Liver (tissue), 10 donors: ENCODE data around the gene EEF1G. TPM values are rescaled to one million over a fixed set of nuclear protein-coding genes. Genes with fewer than 3 reads are reported as not detected.

ENCODE experiments used
- DNase-seq: peaks from one replicate; pipeline ENCODE4 v3.0.0-alpha.2; 2017; ENCODE audit warnings: low spot score
- H3K27ac ChIP-seq, 2 donors: one replicate each; pipeline ENCODE4 v1.7.0; 2013; ENCODE audit warnings: inconsistent platforms in 2 of 2, low read length in 2 of 2, control low read depth in 1 of 2, low read depth in 1 of 2, mild to moderate bottlenecking in 1 of 2
- H3K27me3 ChIP-seq, 4 donors: one replicate each; pipeline versions ENCODE4 v1.6.1 to v1.7.0; 2013; ENCODE audit warnings: low read length in 3 of 4, inconsistent platforms in 1 of 4, mild to moderate bottlenecking in 1 of 4, moderate library complexity in 1 of 4; ENCODE audit not compliant: control insufficient read depth in 4 of 4, insufficient read depth in 4 of 4
- H3K36me3 ChIP-seq, 4 donors: one replicate each; pipeline versions ENCODE4 v1.6.1 to v1.7.0; 2013; ENCODE audit warnings: low read length in 3 of 4, mild to moderate bottlenecking in 3 of 4, low read depth in 1 of 4, moderate library complexity in 1 of 4; ENCODE audit not compliant: control insufficient read depth in 4 of 4, insufficient read depth in 3 of 4
- H3K4me1 ChIP-seq, 4 donors: one replicate each; pipeline versions ENCODE4 v1.6.1 to v1.7.0; 2013; ENCODE audit warnings: low read length in 3 of 4, mild to moderate bottlenecking in 3 of 4, moderate library complexity in 1 of 4; ENCODE audit not compliant: control insufficient read depth in 4 of 4, insufficient read depth in 4 of 4
- H3K4me3 ChIP-seq, 3 donors: one replicate each; pipeline versions ENCODE4 v1.6.1 to v1.7.0; 2013; ENCODE audit warnings: low read length in 3 of 3, control low read depth in 1 of 3, low read depth in 1 of 3, mild to moderate bottlenecking in 1 of 3
- H3K9ac ChIP-seq, 2 donors: one replicate each; pipeline ENCODE4 v1.7.0; 2013; ENCODE audit warnings: low read length in 2 of 2, mild to moderate bottlenecking in 2 of 2, moderate library complexity in 2 of 2, control low read depth in 1 of 2, low read depth in 1 of 2
- H3K9me3 ChIP-seq, 4 donors: one replicate each; pipeline versions ENCODE4 v1.6.1 to v1.7.0; 2013; ENCODE audit warnings: low read length in 3 of 4; ENCODE audit not compliant: control insufficient read depth in 4 of 4
- GABPA ChIP-seq, 2 donors: IDR thresholded peaks in 1 of 2; conservative IDR thresholded peaks in 1 of 2; 2 replicates each; pipeline ENCODE4 v1.6.1; 2016; ENCODE audit warnings: antibody characterized with exemption in 2 of 2, mild to moderate bottlenecking in 1 of 2, moderate library complexity in 1 of 2
- HNF4A ChIP-seq, 2 donors: conservative IDR thresholded peaks; 2 replicates each; pipeline ENCODE4 v1.6.1; 2016; ENCODE audit warnings: antibody characterized with exemption in 2 of 2, mild to moderate bottlenecking in 2 of 2
- HNF4G ChIP-seq: IDR thresholded peaks from 2 replicates; pipeline ENCODE4 v1.6.1; 2016; ENCODE audit warnings: antibody characterized with exemption
- MAX ChIP-seq: IDR thresholded peaks from 2 replicates; pipeline ENCODE4 v1.6.1; 2016; ENCODE audit warnings: antibody characterized with exemption
- RAD21 ChIP-seq, 2 donors: IDR thresholded peaks; 2 replicates each; pipeline ENCODE4 v1.6.1; 2016; ENCODE audit warnings: antibody characterized with exemption in 2 of 2, mild to moderate bottlenecking in 2 of 2
- REST ChIP-seq: IDR thresholded peaks from 2 replicates; pipeline ENCODE4 v1.6.1; 2016; ENCODE audit warnings: antibody characterized with exemption, mild to moderate bottlenecking
- RXRA ChIP-seq, 2 donors: IDR thresholded peaks; 2 replicates each; pipeline ENCODE4 v1.6.1; 2017 to 2018; ENCODE audit warnings: antibody characterized with exemption in 2 of 2, mild to moderate bottlenecking in 1 of 2
- SP1 ChIP-seq: IDR thresholded peaks from 2 replicates; pipeline ENCODE4 v1.6.1; 2018; ENCODE audit warnings: antibody characterized with exemption, mild to moderate bottlenecking
- TAF1 ChIP-seq: conservative IDR thresholded peaks from 2 replicates; pipeline ENCODE4 v1.6.1; 2016; ENCODE audit warnings: antibody characterized with exemption, mild to moderate bottlenecking
- YY1 ChIP-seq: IDR thresholded peaks from 2 replicates; pipeline ENCODE4 v1.6.1; 2016; ENCODE audit warnings: antibody characterized with exemption, mild to moderate bottlenecking
- ZBTB33 ChIP-seq: IDR thresholded peaks from 2 replicates; pipeline ENCODE4 v1.6.1; 2016; ENCODE audit warnings: antibody characterized with exemption
- WGBS: extraction: QIAGEN DNeasy Blood & Tissue Kit; methylation state at CpG from one replicate; pipeline ENCODE4 v1.1.7; 2013; 5-methylcytosine and 5-hydroxymethylcytosine counted together
- polyA plus RNA-seq, 2 donors: library from polyadenylated mRNA; stranded (reverse) in 1 of 2; unstranded in 1 of 2; fragments of 200-250 nt in 1 of 2; fragments of >200 nt in 1 of 2; fragmentation: Nextera tagmentation in 1 of 2; extraction: Ambion mirVana in 1 of 2; gene quantifications; one replicate each; pipeline versions ENCODE4 v1.2.1 to v1.2.3, GENCODE V29; 2013 to 2015
- small RNA-seq: library from RNA; depleted of rRNA; stranded (forward); fragments of <200 nt; gene quantifications from one replicate; pipeline ENCODE3, GENCODE V24; 2014
- total RNA-seq, 2 donors: library from RNA; depleted of rRNA; stranded (reverse); fragments of >200 nt; gene quantifications; one replicate each; pipeline ENCODE4 v1.2.3, GENCODE V29; 2014
- donor health status: healthy.
- donor health status: healthy.
- donor health status: healthy.
- donor health status: healthy.
- donor health status: healthy.

EEF1G gene
- total and polyA plus RNA-seq, 4 donors: 251 to 640 (median 469) TPM

- Histone ChIP-seq H3K9ac (no peak overlapping the region), H3K9me3 (no peaks in the 10 kb centered on the region), H3K36me3 (peaks cover 0 to 10% (median 2%) of the 10 kb centered on the region in 4 donors), H3K4me3 (no peak overlapping the region), H3K4me1 (peaks cover 3 to 24% (median 11%) of the 10 kb centered on the region in 4 donors), H3K27ac (no peak overlapping the region), H3K27me3 (no peaks in the 10 kb centered on the region)
- DNase-seq: no peak
- WGBS: 93% methylated on average over 10 of the region's 10 CpGs
- TF ChIP-seq TAF1 (no peak), GABPA (IDR thresholded peaks at IDR 0.05 in 1 of 2, conservative IDR thresholded peaks at IDR 0.05 in 1 of 2) (no peak), MAX (no peak), REST (no peak), HNF4A (conservative IDR thresholded peaks at IDR 0.05) (no peak), RXRA (IDR thresholded peaks at IDR 0.05) (no peak), YY1 (no peak), RAD21 (IDR thresholded peaks at IDR 0.05) (no peak)
Observed at GRCh38 chr11:62513626-62514025, 60.1 kb downstream of the EEF1G start.

GRCh38 chr11:62512961-62513360, 60.7 kb downstream of the EEF1G start:
- no peaks in the 10 kb centered on the region for H3K27me3 ChIP-seq

More at GRCh38 chr11:62512961-62513360, 60.7 kb downstream of the EEF1G start:
- H3K9ac ChIP-seq: no peak overlapping the region
- H3K27ac ChIP-seq: no peak overlapping the region
- WGBS: 88% methylated on average over 8 of the region's 8 CpGs
- H3K36me3 ChIP-seq: peaks cover 0 to 3% (median 0%) of the 10 kb centered on the region in 4 donors
- no peaks in the 10 kb centered on the region for H3K9me3 ChIP-seq
- H3K4me3 ChIP-seq: no peak overlapping the region
- no peak for TF ChIP-seq RXRA (IDR thresholded peaks at IDR 0.05)
- no peak for TF ChIP-seq REST
- TF ChIP-seq YY1: no peak
- no peak for TF ChIP-seq ZBTB33
- no peak for TF ChIP-seq TAF1
- TF ChIP-seq MAX: no peak
- TF ChIP-seq SP1: no peak
- no peak for TF ChIP-seq HNF4G
- TF ChIP-seq RAD21 (IDR thresholded peaks at IDR 0.05): no peak
- DNase-seq: no peak
- H3K4me1 ChIP-seq: peaks cover 3 to 24% (median 11%) of the 10 kb centered on the region in 4 donors

Small RNA genes lying within 50 kb of the gene (small RNA-seq; reads per million reads assigned to genes)
- gene AP001458.1: not detected
- not detected for gene EEF1G
- 0.11 reads per million for gene MIR6747

Other genes starting within 250 kb of the EEF1G start
- 10 to 100 TPM in 1 of 2 donors, 1 to 10 TPM in 1; 3.7 to 15.2 TPM for gene ASRGL1, start 236.4 kb downstream of the EEF1G start, total RNA-seq
- gene ASRGL1, start 236.4 kb downstream of the EEF1G start, polyA plus RNA-seq: 10 to 100 TPM in 1 of 2 donors, 1 to 10 TPM in 1; 4.4 to 11.9 TPM
- not detected for gene SCGB1A1, start 154.9 kb downstream of the EEF1G start, total RNA-seq
- gene SCGB1A1, start 154.9 kb downstream of the EEF1G start, polyA plus RNA-seq: not detected
- 100 to 1,000 TPM in 1 of 2 donors, 10 to 100 TPM in 1; 53.6 to 110 TPM for gene AHNAK, start 27.1 kb downstream of the EEF1G start, total RNA-seq
- gene AHNAK, start 27.1 kb downstream of the EEF1G start, polyA plus RNA-seq: 10 to 100 TPM; 22.6 to 22.7 TPM
- gene TUT1, start 17.6 kb upstream of the EEF1G start, total RNA-seq: 10 to 100 TPM in 1 of 2 donors, 1 to 10 TPM in 1; 5.6 to 12.1 TPM
- gene TUT1, start 17.6 kb upstream of the EEF1G start, polyA plus RNA-seq: 10 to 100 TPM; 15.2 to 15.8 TPM
- 10 to 100 TPM; 43.1 to 55.3 TPM for gene MTA2, start 28.0 kb upstream of the EEF1G start, total RNA-seq
- gene MTA2, start 28.0 kb upstream of the EEF1G start, polyA plus RNA-seq: 10 to 100 TPM in 1 of 2 donors, 1 to 10 TPM in 1; 4.4 to 21.4 TPM
- 10 to 100 TPM in 1 of 2 donors, 1 to 10 TPM in 1; 6.0 to 17.2 TPM for gene EML3, start 38.9 kb upstream of the EEF1G start, total RNA-seq
- gene EML3, start 38.9 kb upstream of the EEF1G start, polyA plus RNA-seq: 10 to 100 TPM in 1 of 2 donors, 1 to 10 TPM in 1; 9.9 to 19.3 TPM
- gene ROM1, start 39.4 kb upstream of the EEF1G start, total RNA-seq: 1 to 10 TPM in 1 of 2 donors, under 1 TPM in 1; 0.84 to 1.3 TPM
- gene ROM1, start 39.4 kb upstream of the EEF1G start, polyA plus RNA-seq: 1 to 10 TPM in 1 of 2 donors, under 1 TPM in 1; 0.86 to 3.9 TPM
- gene B3GAT3, start 48.1 kb upstream of the EEF1G start, total RNA-seq: 10 to 100 TPM; 13.1 TPM
- 10 to 100 TPM; 22.5 to 29.2 TPM for gene B3GAT3, start 48.1 kb upstream of the EEF1G start, polyA plus RNA-seq
- gene GANAB, start 72.7 kb upstream of the EEF1G start, total RNA-seq: 100 to 1,000 TPM; 130 to 209 TPM
- 100 to 1,000 TPM in 1 of 2 donors, 10 to 100 TPM in 1; 45.2 to 166 TPM for gene GANAB, start 72.7 kb upstream of the EEF1G start, polyA plus RNA-seq
- gene INTS5, start 79.4 kb upstream of the EEF1G start, total RNA-seq: 10 to 100 TPM; 12.7 to 17.5 TPM
- 10 to 100 TPM in 1 of 2 donors, 1 to 10 TPM in 1; 6.5 to 14.6 TPM for gene INTS5, start 79.4 kb upstream of the EEF1G start, polyA plus RNA-seq
- gene C11orf98, start 91.3 kb upstream of the EEF1G start, total RNA-seq: 10 to 100 TPM; 16.5 to 17.7 TPM
- gene C11orf98, start 91.3 kb upstream of the EEF1G start, polyA plus RNA-seq: 10 to 100 TPM; 43.8 to 49.9 TPM
- gene CSKMT, start 91.4 kb upstream of the EEF1G start, total RNA-seq: 1 to 10 TPM; 1.8 to 2.5 TPM
- gene CSKMT, start 91.4 kb upstream of the EEF1G start, polyA plus RNA-seq: 1 to 10 TPM; 2.1 to 2.4 TPM
- gene UQCC3, start 97.8 kb upstream of the EEF1G start, total RNA-seq: 1 to 10 TPM; 2.9 to 6.3 TPM
- 10 to 100 TPM in 1 of 2 donors, 1 to 10 TPM in 1; 7.0 to 12.2 TPM for gene UQCC3, start 97.8 kb upstream of the EEF1G start, polyA plus RNA-seq
- 1 to 10 TPM; 3.5 to 4.4 TPM for gene LBHD1, start 98.4 kb upstream of the EEF1G start, total RNA-seq
- gene LBHD1, start 98.4 kb upstream of the EEF1G start, polyA plus RNA-seq: 1 to 10 TPM; 1.6 to 3.4 TPM
- gene UBXN1, start 105.2 kb upstream of the EEF1G start, total RNA-seq: 10 to 100 TPM; 31.4 to 45.5 TPM
- 10 to 100 TPM; 36.8 to 45.7 TPM for gene UBXN1, start 105.2 kb upstream of the EEF1G start, polyA plus RNA-seq
- gene LRRN4CL, start 115.6 kb upstream of the EEF1G start, total RNA-seq: under 1 TPM in 1 of 2 donors, not detected in 1; 0.08 TPM
- under 1 TPM in 1 of 2 donors, not detected in 1; 0.06 TPM for gene LRRN4CL, start 115.6 kb upstream of the EEF1G start, polyA plus RNA-seq
- gene BSCL2, start 133.5 kb upstream of the EEF1G start, total RNA-seq: 10 to 100 TPM; 15.1 to 23.0 TPM
- gene BSCL2, start 133.5 kb upstream of the EEF1G start, polyA plus RNA-seq: 10 to 100 TPM; 34.5 to 40.0 TPM
- under 1 TPM in 1 of 2 donors, not detected in 1; 0.19 TPM for gene GNG3, start 133.8 kb upstream of the EEF1G start, total RNA-seq
- gene GNG3, start 133.8 kb upstream of the EEF1G start, polyA plus RNA-seq: not detected
- 10 to 100 TPM; 14.0 to 17.0 TPM for gene HNRNPUL2, start 153.6 kb upstream of the EEF1G start, total RNA-seq
- 10 to 100 TPM in 1 of 2 donors, 1 to 10 TPM in 1; 1.3 to 12.0 TPM for gene HNRNPUL2, start 153.6 kb upstream of the EEF1G start, polyA plus RNA-seq
- 10 to 100 TPM; 12.0 to 16.1 TPM for gene TTC9C, start 154.6 kb upstream of the EEF1G start, total RNA-seq
- 10 to 100 TPM in 1 of 2 donors, 1 to 10 TPM in 1; 10.0 to 14.0 TPM for gene TTC9C, start 154.6 kb upstream of the EEF1G start, polyA plus RNA-seq
- gene ZBTB3, start 180.3 kb upstream of the EEF1G start, total RNA-seq: 1 to 10 TPM; 5.9 to 6.4 TPM
- gene ZBTB3, start 180.3 kb upstream of the EEF1G start, polyA plus RNA-seq: 1 to 10 TPM; 1.5 to 2.6 TPM
- gene POLR2G, start 187.7 kb upstream of the EEF1G start, total RNA-seq: 10 to 100 TPM; 21.9 to 29.0 TPM
- gene POLR2G, start 187.7 kb upstream of the EEF1G start, polyA plus RNA-seq: 10 to 100 TPM; 42.4 to 46.9 TPM
- 10 to 100 TPM in 1 of 2 donors, 1 to 10 TPM in 1; 8.5 to 25.2 TPM for gene TAF6L, start 197.5 kb upstream of the EEF1G start, total RNA-seq
- gene TAF6L, start 197.5 kb upstream of the EEF1G start, polyA plus RNA-seq: 10 to 100 TPM in 1 of 2 donors, 1 to 10 TPM in 1; 5.8 to 12.8 TPM
- gene TMEM179B, start 213.5 kb upstream of the EEF1G start, total RNA-seq: 10 to 100 TPM; 21.1 to 28.4 TPM
- gene TMEM179B, start 213.5 kb upstream of the EEF1G start, polyA plus RNA-seq: 10 to 100 TPM; 37.0 to 81.4 TPM
- gene TMEM223, start 218.1 kb upstream of the EEF1G start, total RNA-seq: 10 to 100 TPM in 1 of 2 donors, 1 to 10 TPM in 1; 9.2 to 11.8 TPM
- gene TMEM223, start 218.1 kb upstream of the EEF1G start, polyA plus RNA-seq: 10 to 100 TPM; 14.2 to 23.8 TPM
- 10 to 100 TPM; 17.3 to 38.3 TPM for gene NXF1, start 231.5 kb upstream of the EEF1G start, total RNA-seq
- gene NXF1, start 231.5 kb upstream of the EEF1G start, polyA plus RNA-seq: 10 to 100 TPM; 30.3 to 35.1 TPM